ACC112 (cell line): Measurements from ENCODE around the gene TMEM234.
A peak's percentile ranks its signal among the peaks of the same experiment; 100 is the strongest.

ENCODE experiments used
- H2AFZ ChIP-seq: fragments of 200-600 bp; sonication (generic); one replicate; pipeline ENCODE4 v1.6.0; 2017; ENCODE audit warnings: antibody characterized with exemption, low read length; ENCODE audit not compliant: unreplicated experiment
- H3K27ac ChIP-seq: fragments of 200-600 bp; sonication (generic); 2 replicates; pipeline ENCODE4 v1.5.1; 2014; ENCODE audit warnings: low read depth, mild to moderate bottlenecking, antibody characterized with exemption, low read length, moderate library complexity
- H3K27me3 ChIP-seq: fragments of 200-600 bp; sonication (generic); 2 replicates; pipeline ENCODE4 v1.6.1; 2014; ENCODE audit warnings: mild to moderate bottlenecking, antibody characterized with exemption, low read length, moderate library complexity, mixed read lengths; ENCODE audit not compliant: insufficient read depth
- H3K36me3 ChIP-seq: fragments of 200-600 bp; sonication (generic); 2 replicates; pipeline ENCODE4 v1.6.1; 2016; ENCODE audit warnings: mild to moderate bottlenecking, antibody characterized with exemption, low read length, moderate library complexity, mixed read lengths; ENCODE audit not compliant: insufficient read depth
- H3K4me1 ChIP-seq: fragments of 200-600 bp; sonication (generic); one replicate; pipeline ENCODE4 v1.6.1; 2016; ENCODE audit warnings: low read length, mixed read lengths; ENCODE audit not compliant: insufficient read depth, unreplicated experiment, control insufficient read depth
- H3K4me3 ChIP-seq: fragments of 200-600 bp; sonication (generic); 2 replicates; pipeline ENCODE4 v1.5.1; 2014; ENCODE audit warnings: mild to moderate bottlenecking, low read depth, low read length
- H3K79me2 ChIP-seq: fragments of 200-600 bp; sonication (generic); one replicate; pipeline ENCODE4 v1.6.0; 2016; ENCODE audit warnings: low read length; ENCODE audit not compliant: control insufficient read depth, unreplicated experiment, insufficient read depth

Gene TMEM234

GRCh38 chr1:32250893-32251716, 29.0 kb upstream of the TMEM234 start, which contains the start of gene LCK:
Gene LCK (plus strand): TSS chr1:32251265. CDS start chr1:32274330, 23,065 bp downstream.
- H3K4me1 ChIP-seq: peaks cover 13% of the 10 kb centered on the region

DNA sequence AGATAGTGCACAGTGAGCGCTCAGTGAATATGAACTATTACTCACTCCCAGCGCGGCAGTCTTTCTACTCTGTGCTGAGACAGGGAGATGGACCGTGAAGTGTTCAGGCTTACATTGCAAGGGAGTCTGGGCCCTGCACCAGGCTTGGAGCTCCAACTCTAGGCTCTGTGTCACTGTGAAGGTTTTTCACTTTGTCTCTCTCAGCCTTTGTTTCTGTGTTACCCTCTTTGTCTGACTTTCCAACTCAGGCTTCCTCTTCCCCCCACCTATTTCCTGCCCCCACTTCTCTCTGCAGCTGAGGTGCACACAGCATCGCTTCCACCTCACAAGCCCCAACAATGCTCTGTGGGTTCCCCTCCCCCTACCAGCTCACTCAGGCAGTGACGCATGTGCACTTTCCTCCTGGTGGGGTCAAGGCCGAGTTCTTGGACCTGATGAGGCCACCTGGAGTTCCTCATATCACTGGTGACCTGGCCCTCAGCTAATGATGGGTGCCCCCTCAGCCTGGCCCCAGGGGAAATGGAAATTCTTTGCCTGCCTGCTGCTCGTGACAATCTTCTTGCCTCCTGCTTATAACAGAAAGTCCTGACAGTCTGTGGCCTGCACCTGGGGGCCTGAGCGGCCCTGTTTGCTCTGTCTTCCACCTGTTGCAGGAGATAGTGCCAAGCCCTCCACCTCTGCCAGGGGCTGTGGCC, 27.8 kb upstream of the TMEM234 start:
- no peak overlapping the region for H3K4me3 ChIP-seq
- peaks cover 13% of the 10 kb centered on the region for H3K4me1 ChIP-seq
- H3K27me3 ChIP-seq: no peaks in the 10 kb centered on the region
- H3K79me2 ChIP-seq: no peaks in the 10 kb centered on the region
- no peaks in the 10 kb centered on the region for H3K36me3 ChIP-seq
- H2AFZ ChIP-seq: no peak overlapping the region
- no peak overlapping the region for H3K27ac ChIP-seq

More at GRCh38 chr1:32250893-32251716, 29.0 kb upstream of the TMEM234 start, which contains the start of gene LCK:
- no peak within 1 kb of the TSS for H3K27ac ChIP-seq
- H3K79me2 ChIP-seq: no peaks in the 10 kb centered on the region
- no peaks in the 10 kb centered on the region for H3K36me3 ChIP-seq
- H3K27me3 ChIP-seq: no peaks in the 10 kb centered on the region
- no peak within 1 kb of the TSS for H2AFZ ChIP-seq
- H3K4me3 ChIP-seq: no peak within 1 kb of the TSS

GRCh38 chr1:32247983-32248889, 26.1 kb upstream of the TMEM234 start:
- Histone ChIP-seq H2AFZ (no peak overlapping the region), H3K27me3 (no peaks in the 10 kb centered on the region), H3K36me3 (no peaks in the 10 kb centered on the region), H3K4me3 (no peak overlapping the region), H3K79me2 (no peaks in the 10 kb centered on the region), H3K27ac (no peak overlapping the region), H3K4me1 (peaks cover 13% of the 10 kb centered on the region)

GRCh38 chr1:32247452-32247851, 25.3 kb upstream of the TMEM234 start:
- Histone ChIP-seq H3K27me3 (no peaks in the 10 kb centered on the region), H3K4me3 (no peak overlapping the region), H2AFZ (no peak overlapping the region), H3K36me3 (no peaks in the 10 kb centered on the region), H3K27ac (no peak overlapping the region), H3K79me2 (no peaks in the 10 kb centered on the region), H3K4me1 (peaks cover 13% of the 10 kb centered on the region)

GRCh38 chr1:32246888-32247273, 24.7 kb upstream of the TMEM234 start, which contains the start of gene FAM167B:
Gene FAM167B (plus strand): TSS chr1:32247222. CDS start chr1:32247422, 200 bp downstream.
- H3K79me2 ChIP-seq: no peaks in the 10 kb centered on the region
- no peak within 1 kb of the TSS for H3K27ac ChIP-seq

DNA sequence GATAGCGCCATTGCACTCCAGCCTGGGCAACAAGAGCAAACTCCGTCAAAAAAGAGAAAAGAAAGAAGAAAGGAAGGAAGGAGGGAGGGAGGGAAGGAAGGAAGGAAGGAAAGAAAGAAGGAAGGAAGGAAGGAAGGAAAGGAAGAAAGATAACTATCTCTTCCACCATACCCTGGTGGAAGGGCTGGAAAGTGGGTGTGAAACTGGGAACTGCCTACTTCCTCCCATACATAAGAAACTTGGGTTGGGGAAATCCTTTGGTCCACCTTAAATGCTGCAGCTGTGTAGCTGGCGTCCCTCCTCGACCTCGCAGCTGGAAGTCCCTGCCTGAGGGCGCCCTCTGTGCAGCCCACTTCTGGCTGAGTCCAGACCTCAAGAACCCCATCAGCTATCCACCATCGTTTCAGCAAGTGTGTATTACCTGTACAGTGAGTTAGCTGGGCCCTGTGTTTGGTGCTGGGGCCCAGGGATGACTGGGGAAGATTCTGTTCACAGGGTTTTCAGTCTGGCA, 20.2 kb upstream of the TMEM234 start:
- Histone ChIP-seq H3K27ac (no peak overlapping the region), H2AFZ (no peak overlapping the region), H3K4me3 (no peak overlapping the region)

More at GRCh38 chr1:32246888-32247273, 24.7 kb upstream of the TMEM234 start, which contains the start of gene FAM167B:
- no peak within 1 kb of the TSS for H3K4me3 ChIP-seq
- H3K27me3 ChIP-seq: no peaks in the 10 kb centered on the region
- no peak within 1 kb of the TSS for H2AFZ ChIP-seq
- no peaks in the 10 kb centered on the region for H3K36me3 ChIP-seq
- H3K4me1 ChIP-seq: peaks cover 14% of the 10 kb centered on the region

DNA sequence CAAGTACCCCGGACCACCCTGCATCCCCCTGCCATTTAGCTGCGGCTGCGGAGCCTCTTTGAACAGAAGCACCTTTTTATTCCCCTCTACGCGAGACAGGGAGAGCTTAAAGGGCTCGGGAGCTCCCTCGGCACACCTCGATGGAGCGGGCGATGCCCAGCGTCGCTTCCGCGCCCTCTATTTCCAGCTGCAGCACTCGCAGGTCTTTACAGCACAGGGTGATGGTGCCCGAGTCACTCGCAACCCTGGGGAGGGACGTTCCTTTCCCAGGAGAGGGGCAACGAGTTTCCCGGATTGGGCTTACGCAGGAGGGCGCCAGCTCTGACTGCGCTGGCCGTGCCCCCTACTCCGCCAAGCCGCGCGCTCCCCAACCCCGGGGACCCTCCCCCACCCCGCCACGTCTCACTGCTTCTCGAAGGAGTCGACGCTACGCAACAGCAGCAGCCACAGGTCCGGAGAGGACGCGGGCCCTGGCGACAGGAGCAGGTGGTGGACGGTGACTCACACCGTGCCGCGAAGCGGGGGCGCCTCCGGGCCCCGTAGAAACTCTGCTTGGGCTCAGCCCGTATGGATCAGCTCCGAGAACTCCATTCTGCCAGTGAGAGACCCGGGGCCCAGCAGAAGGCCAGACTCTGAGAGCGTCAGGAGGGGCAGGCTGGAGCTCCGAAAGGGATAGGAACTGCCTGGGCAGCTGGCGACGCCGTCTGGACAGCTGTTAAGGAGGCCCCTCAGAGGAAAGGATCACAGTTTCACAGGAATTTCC, 19.0 kb upstream of the TMEM234 start:
- Histone ChIP-seq H3K79me2 (no peaks in the 10 kb centered on the region), H3K27me3 (no peaks in the 10 kb centered on the region), H3K4me1 (peaks cover 10% of the 10 kb centered on the region), H2AFZ (peak overlapping the region; percentile 72), H3K36me3 (no peaks in the 10 kb centered on the region), H3K4me3 (peak overlapping the region; percentile 85), H3K27ac (no peak overlapping the region; the same call in 1 of the 2 replicates)

More for the DNA sequence above, 20.2 kb upstream of the TMEM234 start:
- H3K36me3 ChIP-seq: no peaks in the 10 kb centered on the region
- H3K27me3 ChIP-seq: no peaks in the 10 kb centered on the region
- peaks cover 13% of the 10 kb centered on the region for H3K4me1 ChIP-seq
- no peaks in the 10 kb centered on the region for H3K79me2 ChIP-seq

DNA sequence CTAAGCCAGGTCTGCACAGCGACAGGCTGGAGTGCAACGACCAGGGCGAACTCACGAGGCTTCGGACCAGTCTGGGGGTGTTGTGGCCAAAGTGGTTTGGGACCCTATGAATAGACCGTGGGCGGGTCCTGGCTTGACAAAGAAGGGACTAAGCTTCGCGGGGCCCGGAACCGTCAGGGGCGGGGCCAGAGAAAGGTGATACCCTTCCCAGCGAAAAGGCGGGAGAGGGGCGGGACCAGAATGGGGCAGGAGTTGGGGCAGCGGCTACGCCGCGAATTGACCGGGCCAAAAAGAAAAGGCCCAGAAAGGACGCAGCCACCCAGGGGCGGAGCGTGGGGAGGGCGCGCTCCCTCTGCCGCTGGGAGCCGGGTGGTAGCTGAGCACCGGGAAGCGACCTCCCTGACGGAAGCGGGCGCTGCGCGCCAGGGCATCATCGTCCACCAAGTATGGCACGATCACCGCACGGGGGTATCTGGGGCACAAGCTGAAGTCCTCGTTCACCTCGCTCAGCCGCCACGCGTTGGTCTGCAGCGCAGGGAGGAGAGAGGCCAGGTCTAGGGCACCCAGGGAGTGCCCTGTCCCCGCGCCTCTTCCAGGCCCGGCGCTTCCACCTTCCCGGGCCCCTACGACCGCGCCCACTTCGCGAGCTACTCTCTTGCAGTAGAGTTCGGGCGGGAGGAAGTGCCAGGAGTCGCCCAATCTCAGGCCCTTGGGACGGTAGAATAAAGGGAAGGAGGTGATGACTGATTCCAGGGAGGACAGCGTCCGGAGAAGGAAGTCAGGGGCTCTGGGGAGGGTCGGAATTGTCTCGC, 18.2 kb upstream of the TMEM234 start:
- peak overlapping the region; percentile 85 for H3K4me3 ChIP-seq
- no peaks in the 10 kb centered on the region for H3K36me3 ChIP-seq
- no peaks in the 10 kb centered on the region for H3K27me3 ChIP-seq
- H3K27ac ChIP-seq: no peak overlapping the region; the same call in 1 of the 2 replicates
- H3K4me1 ChIP-seq: peaks cover 16% of the 10 kb centered on the region
- no peaks in the 10 kb centered on the region for H3K79me2 ChIP-seq
- peak overlapping the region; percentile 72 for H2AFZ ChIP-seq

DNA sequence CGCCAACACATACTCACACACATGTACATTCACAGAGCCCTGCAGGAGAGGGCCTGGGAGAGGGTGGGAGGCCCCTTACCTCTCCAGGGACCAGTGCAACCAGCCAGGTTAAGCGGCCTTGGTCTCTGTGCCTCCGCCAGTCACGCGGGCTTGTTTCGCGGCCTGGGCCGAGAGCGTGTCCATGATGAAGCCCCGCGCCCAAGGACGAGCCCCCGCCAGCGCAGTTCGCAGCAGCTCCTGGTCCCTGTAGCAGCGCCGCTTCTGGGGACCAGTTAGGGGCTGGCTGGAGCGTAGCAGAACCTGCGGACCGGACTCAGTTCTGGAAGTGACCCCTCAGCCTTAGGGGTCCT, 17.6 kb upstream of the TMEM234 start:
- H2AFZ ChIP-seq: no peak overlapping the region
- no peaks in the 10 kb centered on the region for H3K27me3 ChIP-seq
- H3K79me2 ChIP-seq: no peaks in the 10 kb centered on the region
- peaks cover 21% of the 10 kb centered on the region for H3K4me1 ChIP-seq
- H3K36me3 ChIP-seq: no peaks in the 10 kb centered on the region
- H3K27ac ChIP-seq: no peak overlapping the region
- no peak overlapping the region for H3K4me3 ChIP-seq
